Stimulated activated CD4-positive, alpha-beta T cell treated with anti-CD3 and anti-CD28 coated beads, Interleukin-2, amount 100 ng/mL, for 24 hours (primary cell): ENCODE measurements around the gene SLC45A3.
"Not testable (repeated sequence)": the region's sequence is repeated elsewhere in the genome, so short reads cannot be mapped to it uniquely, and the experiment has no call there.

ENCODE experiments used
- DNase-seq, 2 donors: peaks; one replicate each; pipeline ENCODE4 v3.0.0-alpha.2; 2020

Gene SLC45A3

GRCh38 chr1:205680073-205680851, at the start of gene SLC45A3:
Gene SLC45A3 (minus strand): TSS chr1:205680509. CDS start chr1:205664656, 15,853 bp downstream.
- peak; percentile 56 to 57 for DNase-seq

- DNase-seq, result no peak
Measured at GRCh38 chr1:205726619-205727125, 46.4 kb upstream of the SLC45A3 start.

GRCh38 chr1:205725514-205725913, 45.2 kb upstream of the SLC45A3 start:
- DNase-seq, result no peak

GRCh38 chr1:205720740-205721139, 40.4 kb upstream of the SLC45A3 start:
- DNase-seq, result not testable (repeated sequence)

GRCh38 chr1:205719762-205720161, 39.5 kb upstream of the SLC45A3 start:
- no peak for DNase-seq

- no peak for DNase-seq
Measured at GRCh38 chr1:205719015-205719414, 38.7 kb upstream of the SLC45A3 start.

- no peak for DNase-seq
Measured at GRCh38 chr1:205716371-205717132, 36.2 kb upstream of the SLC45A3 start.

GRCh38 chr1:205715628-205716027, 35.3 kb upstream of the SLC45A3 start:
- DNase-seq, result no peak

- no peak for DNase-seq
Measured at GRCh38 chr1:205714906-205715246, 34.6 kb upstream of the SLC45A3 start.

GRCh38 chr1:205714190-205714905, 34.0 kb upstream of the SLC45A3 start:
- DNase-seq, result no peak

- DNase-seq, result peak; percentile 40 to 74
Measured at GRCh38 chr1:205711105-205712048, 31.1 kb upstream of the SLC45A3 start.

- DNase-seq, result no peak
Measured at GRCh38 chr1:205710201-205711062, 30.1 kb upstream of the SLC45A3 start.

- DNase-seq, result no peak
Measured at GRCh38 chr1:205709640-205710039, 29.3 kb upstream of the SLC45A3 start.

GRCh38 chr1:205709059-205709398, 28.7 kb upstream of the SLC45A3 start:
- DNase-seq, result no peak

GRCh38 chr1:205706601-205707502, 26.5 kb upstream of the SLC45A3 start:
- DNase-seq, result no peak

- DNase-seq, result no peak
Measured at GRCh38 chr1:205704903-205705302, 24.6 kb upstream of the SLC45A3 start.

GRCh38 chr1:205703072-205703471, 22.8 kb upstream of the SLC45A3 start:
- DNase-seq, result no peak

GRCh38 chr1:205701891-205702290, 21.6 kb upstream of the SLC45A3 start:
- DNase-seq, result no peak

- DNase-seq, result no peak
Measured at GRCh38 chr1:205701420-205701819, 21.1 kb upstream of the SLC45A3 start.

GRCh38 chr1:205700865-205701401, 20.6 kb upstream of the SLC45A3 start:
- no peak for DNase-seq
